HG03457 (cell line): ENCODE data around the gene EGF.
"Not testable (repeated sequence)": the region's sequence is repeated elsewhere in the genome, so short reads cannot be mapped to it uniquely, and the experiment has no call there.

Source experiments
- ATAC-seq: cut with Tn5 transposase; IDR thresholded peaks from one replicate; pipeline ENCODE4 v1.9.1; 2021; ENCODE audit warnings: moderate number of reproducible peaks; ENCODE audit not compliant: unreplicated experiment

Gene EGF

DNA sequence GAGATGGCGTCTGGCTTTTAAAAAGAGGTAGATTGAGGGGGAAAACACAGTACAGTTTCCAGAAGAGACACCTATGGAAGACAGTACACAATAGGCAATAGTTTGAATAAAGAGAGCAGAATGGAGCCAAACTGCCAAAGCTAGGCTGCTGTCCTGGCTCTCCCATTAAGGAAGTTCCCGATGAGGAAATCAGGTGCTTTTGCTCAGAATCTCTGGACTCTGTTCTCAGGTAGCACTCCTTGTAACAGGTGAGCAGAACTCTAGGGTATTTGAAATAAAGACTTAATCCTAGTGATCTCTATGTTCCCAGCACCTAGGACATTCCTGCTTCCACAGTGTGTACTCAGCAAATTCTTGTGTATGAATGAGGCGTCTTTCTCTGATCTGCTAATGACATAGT is 1.6 kb downstream of the EGF start:
- no peak for ATAC-seq

DNA sequence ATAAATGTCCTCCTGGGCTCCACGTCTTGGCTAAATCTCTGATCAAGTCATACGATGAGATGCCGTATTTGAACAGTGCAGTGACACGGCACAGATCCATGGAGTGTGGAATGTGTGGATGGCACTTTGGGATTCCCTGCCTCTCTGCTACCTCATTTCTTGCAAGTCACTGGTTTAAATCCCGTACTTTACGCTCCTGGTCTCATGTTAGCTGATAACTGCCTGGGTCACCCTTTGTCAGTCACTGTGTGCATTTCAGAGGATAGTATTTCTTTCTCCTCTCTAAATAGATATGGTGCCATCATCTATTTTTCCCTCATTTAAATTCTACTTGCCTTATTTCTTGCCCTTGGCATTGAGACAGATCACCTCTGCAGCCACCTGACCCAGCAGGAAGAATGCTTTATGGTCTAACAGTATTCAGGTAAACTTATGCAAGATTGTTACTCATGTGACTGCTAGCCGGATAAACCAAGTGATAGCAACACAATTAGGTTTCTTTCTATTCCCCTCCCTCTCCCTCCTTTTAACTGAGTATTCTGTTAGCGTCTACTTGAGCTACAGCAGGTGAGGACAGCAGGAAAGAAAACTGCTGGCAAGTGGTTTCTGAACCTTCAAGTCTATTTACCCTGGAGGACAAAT is 2.8 kb downstream of the EGF start:
- ATAC-seq: no peak

DNA sequence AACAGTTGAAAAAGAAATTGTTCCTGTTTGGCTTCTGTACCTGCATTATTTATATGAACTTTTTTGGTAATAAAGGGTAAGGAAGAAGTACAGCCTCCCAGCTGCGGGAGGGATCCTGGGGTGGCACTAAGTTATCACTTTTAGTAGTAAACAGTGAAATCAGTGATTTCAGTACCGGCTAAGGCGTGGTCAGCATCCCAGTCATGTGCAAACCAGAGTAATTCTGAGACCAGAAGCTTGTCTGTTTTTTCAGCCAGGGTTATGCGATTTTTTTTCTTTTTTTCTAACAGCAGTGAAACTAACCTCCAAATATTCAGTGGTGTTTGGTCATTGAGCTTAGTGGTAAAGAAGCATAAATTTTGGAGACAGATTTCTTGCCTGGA is 3.3 kb downstream of the EGF start:
- no peak for ATAC-seq

DNA sequence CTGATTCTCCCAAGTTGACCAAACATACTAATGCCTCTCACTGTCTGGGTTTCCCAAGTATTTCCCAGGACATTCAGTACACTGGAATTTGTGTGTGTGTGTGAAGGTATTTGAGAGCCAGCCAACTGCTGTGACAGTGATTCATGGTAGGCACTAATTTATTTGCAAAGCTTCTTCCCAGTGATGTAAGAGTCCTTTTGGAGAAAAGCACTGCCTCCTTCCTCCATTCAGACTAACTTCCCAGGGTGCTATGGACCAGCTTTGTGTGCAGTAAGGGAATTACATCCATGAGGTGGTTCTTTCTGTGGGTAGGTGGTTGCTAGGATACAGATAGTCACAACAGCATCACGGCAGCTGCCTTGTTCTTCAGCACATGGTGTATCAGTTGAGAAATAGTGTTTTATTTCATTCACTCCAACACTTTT is 8.7 kb downstream of the EGF start:
- no peak for ATAC-seq

DNA sequence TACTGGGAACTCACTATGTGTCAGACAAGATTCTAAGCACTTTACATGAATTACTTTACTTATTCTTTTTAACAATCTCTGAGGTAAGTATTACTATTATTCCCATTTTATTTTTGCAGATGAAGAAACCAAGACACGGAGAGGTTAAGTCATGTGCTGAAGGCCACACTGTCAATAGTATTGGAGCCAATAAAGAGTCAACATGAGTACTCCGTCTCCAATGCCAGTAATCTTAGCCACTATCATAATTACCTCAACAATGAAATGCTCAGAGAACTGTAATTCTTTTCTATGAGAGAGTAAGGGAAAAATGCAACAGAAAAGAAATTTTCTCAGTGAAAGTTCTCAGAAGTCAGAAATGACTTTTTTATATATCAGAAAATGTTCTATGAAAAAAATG is 12.7 kb downstream of the EGF start:
- no peak for ATAC-seq

DNA sequence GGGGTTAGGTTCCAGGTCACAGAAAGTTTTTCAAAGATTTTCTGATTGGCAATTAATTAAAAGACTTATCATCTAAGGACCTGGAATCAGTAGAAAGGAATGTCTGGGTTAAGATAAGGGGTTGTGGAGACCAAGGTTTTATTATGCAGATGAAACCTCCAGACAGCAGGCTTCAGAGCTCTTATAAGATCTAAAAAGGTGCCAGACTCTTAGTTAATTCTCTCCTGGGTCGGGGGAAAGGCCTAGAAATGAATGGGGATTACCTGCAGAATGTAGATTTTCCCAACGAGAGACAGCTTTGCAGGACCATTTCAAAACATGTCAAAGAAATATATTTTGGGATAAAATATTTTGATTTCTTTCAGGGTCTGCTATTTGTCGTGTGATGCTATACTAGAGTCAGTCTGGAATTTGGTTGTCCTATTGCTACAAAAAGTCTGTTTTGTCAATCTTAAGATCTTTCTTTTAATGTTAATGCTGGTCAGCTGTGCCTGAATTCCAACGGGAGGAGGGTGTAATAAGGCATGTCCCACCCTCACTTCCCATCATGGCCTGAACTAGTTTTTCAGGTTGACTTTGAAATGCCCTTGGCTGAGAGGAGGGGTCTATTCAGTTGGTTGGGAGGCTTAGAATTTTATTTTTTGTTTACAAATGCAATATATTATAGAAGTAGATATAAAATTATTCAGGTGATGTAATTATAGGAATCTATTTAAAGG is 15.8 kb downstream of the EGF start:
- ATAC-seq: no peak

DNA sequence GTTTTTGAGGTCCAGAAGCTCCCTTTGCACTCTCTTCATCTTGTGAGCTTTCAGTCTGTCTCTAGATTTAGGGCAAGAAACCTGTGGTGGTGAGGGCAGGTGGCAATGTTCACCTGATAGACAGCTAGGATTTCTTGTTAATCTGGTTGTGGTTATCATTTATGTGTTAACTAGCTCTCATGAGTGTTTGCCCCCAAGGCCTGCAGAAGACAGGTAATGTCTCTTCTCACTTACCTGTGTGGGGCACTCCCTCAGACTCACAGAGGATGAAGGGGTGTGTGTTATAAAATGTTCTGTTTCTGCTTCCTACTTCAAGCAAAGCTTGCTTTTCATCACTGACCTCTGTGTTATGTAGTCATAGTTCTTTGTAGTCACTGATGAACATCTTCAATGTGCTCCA is 17.8 kb downstream of the EGF start:
- no peak for ATAC-seq

DNA sequence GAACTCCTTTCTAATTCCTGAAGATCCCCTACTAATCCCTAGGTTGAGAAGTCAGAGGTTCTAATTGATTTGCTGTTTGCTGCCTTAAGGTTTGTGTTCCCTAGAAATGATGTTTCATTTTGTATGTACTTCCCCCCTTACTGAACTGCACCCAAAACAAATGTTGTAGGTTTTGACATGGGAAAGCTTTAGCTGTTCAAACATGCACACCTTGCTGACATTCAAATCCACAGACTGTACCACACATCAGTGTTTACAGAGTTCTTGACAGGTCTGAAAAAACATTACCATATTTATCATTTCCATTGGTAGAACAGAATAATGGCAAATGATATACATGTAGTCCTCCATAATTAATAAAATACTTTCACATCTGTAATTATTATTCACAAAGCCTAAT is 18.2 kb downstream of the EGF start:
- no peak for ATAC-seq

DNA sequence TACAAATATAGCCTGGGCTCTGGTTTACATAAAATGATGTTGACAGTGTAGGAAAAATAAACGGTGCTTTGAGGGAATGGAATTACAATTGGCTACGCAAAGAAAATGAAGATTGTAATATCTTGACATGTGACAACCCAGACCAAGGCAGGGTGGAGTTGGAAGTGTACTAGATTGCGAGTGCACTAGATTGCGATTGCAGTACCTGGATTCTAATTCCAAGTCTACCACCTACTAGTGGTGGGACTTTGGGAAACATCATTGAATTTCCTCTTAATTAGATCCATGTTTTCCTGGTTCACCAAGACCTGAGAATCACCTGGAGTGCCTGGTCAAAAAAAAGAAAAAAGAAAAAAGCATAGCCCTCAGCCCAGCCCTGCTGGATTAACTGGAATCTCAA is 18.6 kb downstream of the EGF start:
- no peak for ATAC-seq

DNA sequence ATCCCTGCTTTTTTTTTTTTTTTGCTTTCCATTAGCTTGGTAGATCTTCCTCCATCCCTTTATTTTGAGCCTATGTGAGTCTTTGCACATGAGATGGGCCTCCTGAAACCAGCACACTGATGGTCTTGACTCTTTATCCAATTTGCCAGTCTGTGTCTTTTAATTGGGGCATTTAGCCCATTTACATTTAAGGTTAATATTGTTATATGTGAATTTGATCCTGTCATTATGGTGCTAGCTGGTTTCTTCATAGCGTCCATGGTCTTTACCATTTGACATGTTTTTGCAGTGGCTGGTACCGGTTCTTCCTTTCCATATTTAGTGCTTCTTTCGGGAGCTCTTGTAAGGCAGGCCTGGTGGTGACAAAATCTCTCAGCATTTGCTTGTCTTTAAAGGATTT is 24.7 kb downstream of the EGF start:
- ATAC-seq: not testable (repeated sequence)

DNA sequence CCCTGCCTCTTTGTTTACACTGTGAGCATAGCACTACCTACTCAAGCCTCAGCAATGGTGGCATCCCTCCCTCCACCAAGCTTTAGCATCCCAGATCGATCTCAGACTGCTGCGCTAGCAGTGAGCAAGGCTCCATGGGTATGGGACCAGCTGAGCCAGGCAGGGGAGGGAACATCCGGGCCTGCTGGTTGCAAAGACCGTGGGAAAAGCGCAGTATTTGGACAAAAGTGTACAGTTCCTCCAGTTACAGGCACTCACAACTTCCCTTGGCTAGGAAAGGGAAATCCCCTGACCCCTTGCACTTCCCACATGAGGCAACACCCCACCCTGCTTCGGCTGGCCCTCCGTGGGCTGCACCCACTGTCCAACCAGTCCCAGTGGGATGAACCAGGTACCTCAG is 26.5 kb downstream of the EGF start:
- ATAC-seq: no peak

DNA sequence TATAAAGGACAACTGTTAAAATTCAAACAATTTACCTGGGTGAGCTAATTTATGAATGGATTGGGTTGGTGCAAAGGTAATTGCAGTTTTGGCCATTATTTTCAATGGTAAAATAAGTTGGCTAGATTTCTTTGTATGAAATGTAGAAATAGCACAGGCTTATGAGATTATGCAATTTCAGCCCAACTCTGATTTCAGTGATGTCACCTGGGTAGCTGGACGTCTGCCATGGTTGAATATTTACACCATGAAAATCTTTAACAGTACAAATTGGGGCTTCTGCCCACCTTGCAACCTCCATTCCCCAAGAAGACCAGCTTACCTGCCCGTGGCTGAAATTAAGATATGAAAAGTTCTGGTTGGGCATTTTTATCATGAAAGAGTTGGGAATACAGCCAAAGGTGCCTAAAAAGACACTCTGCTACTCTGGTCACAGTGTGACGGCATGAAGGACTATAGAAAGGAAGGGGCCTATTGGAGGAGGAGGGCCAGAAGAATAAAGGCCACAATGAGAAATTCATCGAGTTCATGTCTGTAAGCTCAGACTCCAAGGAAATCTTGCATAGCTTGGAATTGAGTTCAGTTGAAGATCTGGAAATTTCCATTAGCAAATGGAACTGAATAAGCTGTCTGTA is 29.7 kb downstream of the EGF start:
- no peak for ATAC-seq

DNA sequence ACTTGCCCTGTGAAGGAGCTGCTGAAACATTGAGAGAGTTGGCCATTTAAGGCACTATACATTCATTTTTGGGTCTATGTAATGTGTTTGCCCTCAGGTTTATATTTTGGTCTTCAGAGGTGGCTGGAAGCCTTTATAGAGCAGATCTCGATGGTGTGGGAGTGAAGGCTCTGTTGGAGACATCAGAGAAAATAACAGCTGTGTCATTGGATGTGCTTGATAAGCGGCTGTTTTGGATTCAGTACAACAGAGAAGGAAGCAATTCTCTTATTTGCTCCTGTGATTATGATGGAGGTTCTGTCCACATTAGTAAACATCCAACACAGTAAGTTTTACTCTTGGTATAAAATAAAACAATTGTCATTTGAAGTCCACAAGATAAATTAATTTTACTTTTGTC is 31.1 kb downstream of the EGF start:
- no peak for ATAC-seq

DNA sequence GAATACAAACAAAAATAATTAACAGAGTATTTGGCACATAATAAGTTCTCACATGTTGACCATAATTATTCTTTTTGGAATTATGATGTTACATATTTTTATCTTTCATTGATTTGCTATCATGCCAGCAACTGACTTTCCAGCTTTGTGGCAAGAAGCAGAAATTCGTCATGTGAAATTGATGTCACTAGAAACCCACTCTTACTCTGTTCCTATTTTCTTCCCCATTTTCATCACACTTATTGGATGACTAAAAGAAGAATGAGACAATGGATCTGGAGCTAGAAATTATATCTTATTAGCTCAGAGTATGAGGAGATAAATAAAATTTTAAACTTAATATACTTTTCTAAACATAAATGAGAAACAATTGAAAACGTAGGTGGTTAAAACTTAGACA is 31.9 kb downstream of the EGF start:
- no peak for ATAC-seq

DNA sequence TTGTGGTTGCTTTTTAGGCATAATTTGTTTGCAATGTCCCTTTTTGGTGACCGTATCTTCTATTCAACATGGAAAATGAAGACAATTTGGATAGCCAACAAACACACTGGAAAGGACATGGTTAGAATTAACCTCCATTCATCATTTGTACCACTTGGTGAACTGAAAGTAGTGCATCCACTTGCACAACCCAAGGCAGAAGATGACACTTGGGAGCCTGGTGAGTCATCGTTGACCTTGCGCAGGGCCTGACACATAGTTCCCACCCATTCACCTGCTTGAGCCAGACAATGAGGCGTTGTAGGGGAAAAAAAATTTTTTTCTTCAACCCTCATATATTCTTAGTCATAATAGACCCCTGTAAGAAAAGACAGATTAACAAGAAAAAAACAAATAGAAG is 32.4 kb downstream of the EGF start:
- no peak for ATAC-seq

DNA sequence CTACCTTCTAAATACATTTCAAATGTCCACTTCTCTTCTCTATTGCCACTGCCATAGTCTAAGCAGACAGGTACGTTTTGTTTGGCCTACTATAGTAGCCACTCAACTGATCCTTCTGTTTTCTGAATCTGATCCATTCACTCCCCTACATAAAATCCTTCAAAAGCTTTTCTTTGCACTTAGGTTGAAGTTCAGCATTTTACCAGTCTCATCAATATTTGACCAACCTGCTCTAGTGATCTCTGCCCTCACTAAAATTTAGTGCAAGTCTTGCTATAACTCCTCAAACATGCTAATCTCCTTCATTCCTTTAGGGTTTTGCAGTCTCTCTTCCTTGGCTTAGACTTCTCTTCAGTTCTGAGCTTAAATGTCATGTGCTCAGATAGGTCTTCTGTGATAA is 33.4 kb downstream of the EGF start:
- ATAC-seq: no peak

DNA sequence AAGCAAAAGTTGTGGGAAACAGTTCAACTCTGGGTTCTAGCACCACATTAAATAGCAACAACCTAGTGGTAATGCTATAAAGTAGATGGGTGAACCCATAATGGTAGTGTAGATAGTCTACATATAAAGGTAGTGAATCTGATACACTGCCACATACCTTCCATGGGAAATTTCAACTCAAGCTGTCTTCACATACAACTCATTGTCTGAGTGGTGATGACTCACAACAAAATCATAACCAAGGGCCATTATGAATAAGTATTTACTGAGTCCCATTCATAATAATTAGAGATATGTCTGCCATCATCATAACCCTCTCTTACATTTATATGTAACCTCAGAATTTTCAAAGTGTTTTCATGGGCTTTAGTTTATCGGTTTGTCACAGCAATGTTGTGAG is 34.8 kb downstream of the EGF start:
- ATAC-seq: no peak

DNA sequence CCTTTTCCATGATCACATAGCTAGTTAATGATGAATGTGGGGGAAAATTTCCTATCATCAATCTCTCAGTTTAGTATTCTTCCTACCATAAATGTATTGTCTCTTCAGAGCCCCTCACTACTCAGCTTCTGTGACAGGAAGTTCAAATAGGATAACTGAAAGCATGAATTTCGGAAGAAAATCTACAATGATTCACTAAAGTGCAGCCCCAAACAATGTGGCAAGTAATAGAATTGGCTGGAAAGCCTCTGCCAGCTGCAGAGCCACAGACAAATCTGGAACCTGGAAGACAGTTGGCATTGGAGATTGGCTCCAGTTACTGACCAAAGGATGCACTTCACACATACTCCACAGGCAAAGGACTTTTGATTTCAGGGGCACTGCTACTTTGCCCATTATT is 35.2 kb downstream of the EGF start:
- no peak for ATAC-seq

DNA sequence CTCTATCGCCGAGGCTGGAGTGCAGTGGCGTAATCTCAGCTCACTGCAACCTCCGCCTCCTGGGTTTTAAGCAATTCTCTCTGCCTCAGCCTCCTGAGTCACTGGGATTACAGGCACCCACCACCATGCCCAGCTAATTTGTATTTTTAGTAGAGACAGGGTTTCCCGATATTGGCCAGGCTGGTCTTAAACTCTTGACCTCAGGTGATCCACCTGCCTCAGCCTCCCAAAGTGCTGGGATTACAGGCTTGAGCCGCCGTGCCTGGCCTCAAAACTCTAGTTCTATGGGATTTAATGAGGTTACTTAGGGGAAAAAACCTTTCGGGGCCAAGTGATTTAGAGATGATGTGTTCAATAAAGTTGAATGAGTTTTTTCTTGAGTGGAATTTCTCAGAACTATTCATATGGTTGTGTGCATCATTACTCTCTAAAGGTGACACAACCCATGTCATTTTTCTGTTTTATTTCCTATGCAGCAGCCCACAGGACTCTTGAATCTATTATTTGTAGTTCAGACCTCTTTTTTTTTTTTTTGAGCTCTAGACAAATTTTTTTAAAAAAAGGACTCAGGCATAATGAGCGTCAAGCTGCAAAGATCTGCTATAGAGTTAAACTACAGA is 36.5 kb downstream of the EGF start:
- not testable (repeated sequence) for ATAC-seq

DNA sequence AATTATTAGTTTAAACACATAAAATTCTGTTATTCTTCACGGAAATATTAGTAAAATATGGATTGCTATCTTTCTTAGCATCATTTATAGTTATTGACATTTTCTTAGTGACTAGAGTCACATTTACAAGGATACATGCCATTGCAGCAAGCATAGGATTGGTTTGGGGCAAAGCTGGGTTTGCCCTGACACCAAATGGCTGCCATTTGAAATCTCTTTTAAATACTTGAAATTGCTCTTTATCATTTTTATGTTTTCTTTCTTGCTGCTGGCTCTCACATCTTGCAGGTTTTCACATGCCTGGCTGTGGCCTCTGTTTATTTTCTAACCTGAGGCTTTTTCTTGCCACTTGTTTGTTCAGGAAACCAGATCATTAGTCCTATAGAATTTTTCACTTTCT is 39.9 kb downstream of the EGF start:
- ATAC-seq: no peak

DNA sequence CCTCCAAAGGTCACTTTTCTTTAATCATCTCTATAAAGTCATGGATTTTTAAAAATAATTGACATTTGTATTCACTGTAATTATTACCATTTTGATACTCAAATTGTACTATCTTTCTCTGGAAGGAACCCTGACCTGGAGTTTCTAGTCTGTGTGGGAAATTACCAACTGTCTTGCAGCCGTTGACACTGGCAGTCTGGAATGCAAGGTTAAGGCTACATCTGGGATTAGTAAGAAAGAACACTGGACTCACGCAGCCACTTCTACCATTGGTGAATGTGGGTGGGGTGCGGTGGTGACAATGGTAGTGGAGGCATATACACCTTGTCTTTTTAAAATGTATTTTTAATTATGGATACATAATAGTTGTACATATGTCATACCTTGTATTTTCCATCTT is 40.9 kb downstream of the EGF start:
- no peak for ATAC-seq

DNA sequence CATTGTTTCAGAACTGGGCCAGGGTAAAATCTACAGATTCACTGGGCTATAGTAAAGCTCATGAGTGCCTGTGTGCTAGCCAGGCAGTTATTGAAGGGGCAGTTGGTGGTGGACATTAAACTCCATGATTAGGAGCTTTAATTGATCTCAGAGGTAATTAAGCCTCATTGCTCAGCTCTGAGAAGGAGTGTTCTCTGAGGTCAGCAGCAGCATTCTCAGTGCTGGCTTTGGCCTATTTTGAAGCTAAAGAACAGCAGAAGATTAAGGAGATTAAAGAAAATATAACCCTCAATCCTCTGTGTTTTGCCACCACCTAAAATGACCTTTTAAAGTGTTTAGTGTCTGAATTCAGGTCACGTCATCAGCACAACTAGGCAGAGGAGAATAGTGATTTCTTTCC is 42.5 kb downstream of the EGF start:
- ATAC-seq: no peak
